DOHH2 (cell line): Measurements from ENCODE around the gene SAMSN1.

Source experiments
- H3F3A ChIP-seq: fragments of 200-600 bp; sonication (generic), shearing (Covaris generic); 2 replicates; pipeline ENCODE4 v1.6.0; 2016; ENCODE audit warnings: antibody characterized with exemption, mild to moderate bottlenecking; ENCODE audit not compliant: control insufficient read depth, insufficient read depth
- H3K27ac ChIP-seq: fragments of 200-600 bp; sonication (generic); 2 replicates; pipeline ENCODE4 v1.5.1; 2014; ENCODE audit warnings: low read depth, mild to moderate bottlenecking, low read length, moderate library complexity
- H3K27me3 ChIP-seq: fragments of 200-600 bp; sonication (generic); 2 replicates; pipeline ENCODE4 v1.6.1; 2014; ENCODE audit warnings: mild to moderate bottlenecking, low read length, mixed read lengths; ENCODE audit not compliant: control insufficient read depth
- H3K36me3 ChIP-seq: fragments of 200-600 bp; sonication (generic); 2 replicates; pipeline ENCODE4 v1.6.1; 2014; ENCODE audit warnings: mild to moderate bottlenecking, low read length, moderate library complexity, mixed read lengths; ENCODE audit not compliant: control insufficient read depth
- H3K4me1 ChIP-seq: fragments of 200-600 bp; sonication (generic); 2 replicates; pipeline ENCODE4 v1.6.1; 2014; ENCODE audit warnings: mild to moderate bottlenecking, low read length, mixed read lengths; ENCODE audit not compliant: control insufficient read depth
- H3K4me2 ChIP-seq: fragments of 200-600 bp; sonication (generic); 2 replicates; pipeline ENCODE4 v1.6.0; 2014; ENCODE audit warnings: mild to moderate bottlenecking, low read length, moderate library complexity
- H3K4me3 ChIP-seq: fragments of 200-600 bp; sonication (generic); 2 replicates; pipeline ENCODE4 v1.5.1; 2014; ENCODE audit warnings: mild to moderate bottlenecking, low read length, mixed read lengths
- H3K79me2 ChIP-seq: fragments of 200-600 bp; sonication (generic); 2 replicates; pipeline ENCODE4 v1.6.1; 2014; ENCODE audit warnings: mild to moderate bottlenecking, low read length, mixed read lengths; ENCODE audit not compliant: control insufficient read depth
- H3K9me2 ChIP-seq: fragments of 200-600 bp; sonication (generic); replicated peaks from 2 replicates; pipeline ENCODE4 v1.6.1; 2014; ENCODE audit warnings: mild to moderate bottlenecking, low read length, mixed read lengths; ENCODE audit not compliant: control insufficient read depth
- H3K9me3 ChIP-seq: fragments of 200-600 bp; sonication (generic); 2 replicates; pipeline ENCODE4 v1.6.1; 2014; ENCODE audit warnings: antibody characterized with exemption, low read length, mixed read lengths; ENCODE audit not compliant: control insufficient read depth, insufficient read depth
- H4K20me1 ChIP-seq: fragments of 200-600 bp; sonication (generic); 2 replicates; pipeline ENCODE4 v1.6.0; 2014; ENCODE audit warnings: low read depth, mild to moderate bottlenecking, antibody characterized with exemption, low read length, moderate library complexity; ENCODE audit not compliant: control insufficient read depth, insufficient read depth
- EZH2phosphoT487 ChIP-seq: fragments of 200-600 bp; sonication (generic); IDR thresholded peaks from 2 replicates; pipeline ENCODE4 v1.6.1; 2017; ENCODE audit warnings: borderline replicate concordance, mild to moderate bottlenecking, antibody characterized with exemption, low read length, moderate library complexity, mixed read lengths
- TF ChIP-seq, protein P1 (sequence below): fragments of 200-600 bp; sonication (generic); IDR thresholded peaks from one replicate; pipeline ENCODE4 v1.5.1; 2014; ENCODE audit warnings: antibody characterized with exemption, mild to moderate bottlenecking, low read depth, low read length; ENCODE audit not compliant: poor library complexity, severe bottlenecking

SAMSN1 gene

DNA sequence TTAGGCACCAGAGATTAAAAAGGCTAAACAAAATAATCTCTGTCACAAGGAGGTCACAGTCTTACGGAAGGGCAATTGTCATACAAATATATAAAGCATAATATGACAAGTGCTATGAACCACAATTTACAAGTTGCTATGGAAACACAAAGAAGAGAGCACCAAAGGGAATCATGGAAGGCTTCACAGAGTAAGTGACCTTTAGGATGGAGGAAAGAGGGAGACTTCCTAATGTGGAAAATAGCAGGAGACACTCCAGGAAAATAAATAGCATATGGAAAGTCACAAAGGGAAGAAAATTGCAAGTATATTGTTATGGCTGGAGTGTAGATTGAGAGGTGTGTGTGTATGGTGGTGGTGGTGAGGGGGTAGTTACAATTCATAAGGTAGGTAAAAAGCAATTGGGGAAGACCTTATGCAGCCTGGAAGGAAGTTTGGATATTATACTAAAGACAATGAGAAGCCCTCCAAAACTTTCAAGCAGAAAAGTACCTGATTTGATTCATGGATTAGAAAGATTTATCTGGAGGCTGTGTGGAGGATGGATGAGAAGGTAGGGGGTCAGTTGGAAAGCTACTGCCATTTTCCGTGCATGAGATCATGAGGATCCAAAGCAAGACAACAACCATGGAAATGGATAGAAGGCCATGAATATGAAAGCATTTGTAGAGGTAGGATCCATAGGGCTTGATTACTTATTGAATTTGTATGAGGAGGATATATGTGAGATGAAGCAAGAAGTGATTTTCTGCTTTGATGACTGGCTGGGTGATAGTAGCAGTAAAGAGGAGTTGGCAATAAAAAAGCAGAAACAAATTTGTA is 61.7 kb downstream of the SAMSN1 start:
- peaks cover 29% of the 10 kb centered on the region for H3K4me1 ChIP-seq
- H3K9me2 ChIP-seq = no peaks in the 10 kb centered on the region
- no peaks in the 10 kb centered on the region for H3K36me3 ChIP-seq
- no peaks in the 10 kb centered on the region for H3K9me3 ChIP-seq
- H3K4me2 ChIP-seq = no peak overlapping the region
- no peaks in the 10 kb centered on the region for H3K79me2 ChIP-seq
- no peaks in the 10 kb centered on the region for H3K27me3 ChIP-seq
- no peaks in the 10 kb centered on the region for H3F3A ChIP-seq
- H3K27ac ChIP-seq = no peak overlapping the region
- H4K20me1 ChIP-seq = no peaks in the 10 kb centered on the region
- TF ChIP-seq, protein P1, sequence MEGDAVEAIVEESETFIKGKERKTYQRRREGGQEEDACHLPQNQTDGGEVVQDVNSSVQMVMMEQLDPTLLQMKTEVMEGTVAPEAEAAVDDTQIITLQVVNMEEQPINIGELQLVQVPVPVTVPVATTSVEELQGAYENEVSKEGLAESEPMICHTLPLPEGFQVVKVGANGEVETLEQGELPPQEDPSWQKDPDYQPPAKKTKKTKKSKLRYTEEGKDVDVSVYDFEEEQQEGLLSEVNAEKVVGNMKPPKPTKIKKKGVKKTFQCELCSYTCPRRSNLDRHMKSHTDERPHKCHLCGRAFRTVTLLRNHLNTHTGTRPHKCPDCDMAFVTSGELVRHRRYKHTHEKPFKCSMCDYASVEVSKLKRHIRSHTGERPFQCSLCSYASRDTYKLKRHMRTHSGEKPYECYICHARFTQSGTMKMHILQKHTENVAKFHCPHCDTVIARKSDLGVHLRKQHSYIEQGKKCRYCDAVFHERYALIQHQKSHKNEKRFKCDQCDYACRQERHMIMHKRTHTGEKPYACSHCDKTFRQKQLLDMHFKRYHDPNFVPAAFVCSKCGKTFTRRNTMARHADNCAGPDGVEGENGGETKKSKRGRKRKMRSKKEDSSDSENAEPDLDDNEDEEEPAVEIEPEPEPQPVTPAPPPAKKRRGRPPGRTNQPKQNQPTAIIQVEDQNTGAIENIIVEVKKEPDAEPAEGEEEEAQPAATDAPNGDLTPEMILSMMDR = no peak
- TF ChIP-seq EZH2phosphoT487 = no peak
- no peak overlapping the region for H3K4me3 ChIP-seq

DNA sequence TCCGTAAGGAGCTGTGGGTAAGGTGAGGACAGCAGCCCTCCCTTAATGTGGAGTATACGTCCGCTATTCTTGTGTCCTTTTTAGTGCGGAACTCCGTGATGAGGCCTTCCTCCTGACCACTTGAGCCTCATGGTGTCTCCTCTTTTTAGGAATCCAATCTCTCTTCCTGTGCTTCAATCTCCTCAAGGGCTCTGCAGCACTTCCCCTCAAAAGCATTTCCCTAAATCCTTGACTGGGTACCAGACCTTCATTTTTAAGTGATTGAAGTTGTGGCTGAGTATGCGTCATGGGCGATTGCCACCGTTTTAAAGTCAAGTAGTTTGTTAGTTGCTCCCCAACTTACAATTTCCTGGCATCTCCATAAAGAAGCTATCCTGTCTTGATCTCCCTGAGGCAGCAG is 62.8 kb downstream of the SAMSN1 start:
- Histone ChIP-seq H3K9me2 (no peaks in the 10 kb centered on the region), H3K27me3 (no peaks in the 10 kb centered on the region), H4K20me1 (no peaks in the 10 kb centered on the region), H3K4me3 (no peak overlapping the region), H3K4me2 (no peak overlapping the region), H3K36me3 (no peaks in the 10 kb centered on the region), H3K4me1 (peaks cover 31% of the 10 kb centered on the region), H3K79me2 (no peaks in the 10 kb centered on the region), H3K27ac (no peak overlapping the region), H3F3A (no peaks in the 10 kb centered on the region), H3K9me3 (no peaks in the 10 kb centered on the region)
- TF ChIP-seq, protein P1 = no peak
- no peak for TF ChIP-seq EZH2phosphoT487

DNA sequence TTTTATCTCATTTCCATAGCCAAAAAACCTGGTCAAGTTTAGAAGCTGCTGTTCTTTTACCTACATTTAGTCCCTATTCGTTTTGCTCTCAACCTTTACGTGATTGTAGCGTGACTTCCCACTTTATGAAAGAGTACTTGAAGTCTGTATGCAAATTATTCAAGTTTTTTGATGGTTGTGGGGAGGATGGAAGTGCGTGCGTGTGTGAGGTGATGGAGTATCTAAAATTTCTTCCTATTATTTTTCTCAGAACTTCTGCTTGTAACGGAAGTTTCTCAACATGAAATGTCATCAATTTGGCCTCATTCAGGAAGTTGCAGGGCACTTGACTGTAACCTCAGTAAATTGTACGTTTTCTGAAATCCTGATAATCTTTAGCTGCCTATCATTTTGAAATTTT is 64.0 kb downstream of the SAMSN1 start:
- H3K27me3 ChIP-seq = no peaks in the 10 kb centered on the region
- H3K9me3 ChIP-seq = no peaks in the 10 kb centered on the region
- H3K4me1 ChIP-seq = peaks cover 32% of the 10 kb centered on the region
- H3K9me2 ChIP-seq = no peaks in the 10 kb centered on the region
- peak overlapping the region; percentile 64 for H3K27ac ChIP-seq
- H3K4me2 ChIP-seq = peak overlapping the region; percentile 52
- TF ChIP-seq EZH2phosphoT487 = no peak
- TF ChIP-seq, protein P1 = no peak
- no peaks in the 10 kb centered on the region for H3F3A ChIP-seq
- no peaks in the 10 kb centered on the region for H3K79me2 ChIP-seq
- no peaks in the 10 kb centered on the region for H4K20me1 ChIP-seq
- H3K4me3 ChIP-seq = peak overlapping the region; percentile 36; the same call in 1 of the 2 replicates
- H3K36me3 ChIP-seq = no peaks in the 10 kb centered on the region
